A549 (cell line): ENCODE measurements around the gene C21orf58. TPM values are rescaled to one million over a fixed set of nuclear protein-coding genes. Genes with fewer than 3 reads are reported as not detected.

Experiments
- ATAC-seq, 2 experiments: fragments of 200-7000 bp in 1 of 2; fragments of >200 bp in 1 of 2; cut with Nextera tagmentation in 1 of 2; cut with Tn5 transposase in 1 of 2; 3 replicates each; pipeline versions ENCODE4 v1.8.0 to v1.9.1; 2018 to 2020; ENCODE audit warnings: mild to moderate bottlenecking in 1 of 2, moderate library complexity in 1 of 2
- CTCF ChIA-PET: fragments of 300-600 bp; sonication (Branson Sonifier 250); formaldehyde crosslinking; extraction: SDS; loops from one replicate; lab custom pipeline; 2021; ENCODE audit warnings: antibody characterized with exemption, inconsistent platforms; lab: Yijun Ruan, JAX
- POLR2A ChIA-PET: fragments of 350-600 bp; formaldehyde crosslinking; extraction: SDS; loops from one replicate; lab custom pipeline; 2021; ENCODE audit warnings: antibody characterized with exemption, inconsistent platforms; lab: Yijun Ruan, JAX
- DNase-seq, 2 experiments: peaks; one replicate each; pipeline versions ENCODE4 v3.0.0 to v3.0.0-alpha.2; 2011 to 2016; ENCODE audit warnings: low read depth in 1 of 2, low spot score in 1 of 2
- FAIRE-seq: peaks from 2 replicates; lab custom pipeline; 2011; peaks lifted over from hg19 to GRCh38; lab: Jason Lieb, UNC
- H3K27ac ChIP-seq, 2 experiments: fragments of >200 bp; sonication (Bioruptor Twin); formaldehyde crosslinking; 3 replicates each; pipeline ENCODE4 v1.5.1; 2016 to 2017
- H3K4me1 ChIP-seq: fragments of >200 bp; sonication (Bioruptor Twin); formaldehyde crosslinking; 3 replicates; pipeline ENCODE4 v1.6.1; 2016
- H3K4me2 ChIP-seq: fragments of >200 bp; sonication (Bioruptor Twin); formaldehyde crosslinking; 3 replicates; pipeline ENCODE4 v1.6.1; 2016
- H3K4me3 ChIP-seq: fragments of >200 bp; sonication (Bioruptor Twin); formaldehyde crosslinking; 3 replicates; pipeline ENCODE4 v1.5.1; 2016
- H3K9me3 ChIP-seq: fragments of >200 bp; sonication (Bioruptor Twin); formaldehyde crosslinking; 3 replicates; pipeline ENCODE4 v1.6.1; 2016
- CHD2 ChIP-seq: fragments of 150-350 bp; IDR thresholded peaks from 2 replicates; pipeline ENCODE4 v1.6.1; 2014; ENCODE audit warnings: low read length; ENCODE audit not compliant: partially characterized antibody
- ESRRA ChIP-seq: fragments of 150-350 bp; IDR thresholded peaks from 2 replicates; pipeline ENCODE4 v1.6.1; 2014; ENCODE audit warnings: mild to moderate bottlenecking, low read length, borderline replicate concordance
- FOSB ChIP-seq: fragments of 250-450 bp; sonication (Bioruptor Pico); IDR thresholded peaks from 2 replicates; pipeline ENCODE4 v1.5.0; 2020; ENCODE audit warnings: mild to moderate bottlenecking, moderate library complexity
- GATA3 ChIP-seq: IDR thresholded peaks from 2 replicates; pipeline ENCODE4 v1.6.1; 2012; ENCODE audit warnings: borderline replicate concordance
- HOXB13 ChIP-seq: fragments of 250-450 bp; sonication (Bioruptor Pico); IDR thresholded peaks from 2 replicates; pipeline ENCODE4 v1.5.0; 2020; ENCODE audit warnings: low read depth, mild to moderate bottlenecking, moderate library complexity
- KDM1A ChIP-seq: fragments of 200-600 bp; sonication (generic); IDR thresholded peaks from 2 replicates; pipeline ENCODE4 v1.6.1; 2016; ENCODE audit warnings: low read depth, mild to moderate bottlenecking
- NFE2L2 ChIP-seq: fragments of 150-350 bp; conservative IDR thresholded peaks from 2 replicates; pipeline ENCODE4 v1.6.1; 2014; ENCODE audit warnings: low read length
- RFX5 ChIP-seq: fragments of 450-650 bp; IDR thresholded peaks from 2 replicates; pipeline ENCODE4 v1.7.1; 2014; ENCODE audit warnings: antibody characterized with exemption, mild to moderate bottlenecking, moderate library complexity
- ZC3H11A ChIP-seq: fragments of 450-650 bp; IDR thresholded peaks from 2 replicates; pipeline ENCODE4 v1.6.1; 2014; ENCODE audit warnings: antibody characterized with exemption, mild to moderate bottlenecking
- WGBS: methylation state at CpG from one replicate; pipeline ENCODE4 v1.1.6; 2017; ENCODE audit errors: missing lambda C conversion rate; 5-methylcytosine and 5-hydroxymethylcytosine counted together
- polyA plus RNA-seq, 4 experiments: library from polyadenylated mRNA; depleted of rRNA in 3 of 4; stranded (reverse); fragments of >200 nt; fragmentation: RNase III in 1 of 4; extraction: RNeasy Plus Mini Kit Qiagen cat#74134 plus additional on column Dnase treatment in 1 of 4; gene quantifications; 2 replicates in 3 of 4; 3 replicates in 1 of 4; pipeline ENCODE4 v1.2.3, GENCODE V29; 2011 to 2017
- TF ChIP-seq, protein P1 (sequence below): fragments of 200-600 bp; sonication (generic); IDR thresholded peaks from 2 replicates; pipeline ENCODE4 v1.6.1; 2016; ENCODE audit warnings: antibody characterized with exemption, mild to moderate bottlenecking, moderate library complexity

The C21orf58 gene
- polyA plus RNA-seq, 2 of the 4 experiments (the other 2 are of a cell fraction): 3.2 to 8.5 TPM

DNA sequence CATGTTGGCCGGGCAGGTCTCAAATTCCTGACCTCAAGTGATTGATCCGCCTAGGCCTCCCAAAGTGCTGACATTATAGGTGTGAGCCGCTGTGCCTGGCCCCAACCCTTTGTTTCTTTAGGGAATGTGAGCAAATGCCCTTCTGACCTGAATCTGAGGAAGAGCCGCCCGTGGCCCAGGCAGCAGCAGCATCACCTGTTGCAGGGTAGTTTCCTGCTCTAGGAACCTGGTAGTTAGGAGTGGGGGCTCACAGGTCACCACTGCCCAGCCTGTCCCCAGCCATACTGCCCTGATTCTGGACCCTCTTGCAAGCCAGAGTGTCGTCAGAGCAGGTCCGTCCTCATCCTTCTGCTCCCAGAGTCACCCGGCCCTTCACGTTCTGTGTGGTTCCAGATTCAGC, 24.5 kb downstream of the C21orf58 start:
- POLR2A ChIA-PET: no interaction called here
- H3K4me3 ChIP-seq: no peak overlapping the region
- H3K27ac ChIP-seq: no peak overlapping the region
- no peak for DNase-seq
- ATAC-seq: no peak
- H3K4me2 ChIP-seq: no peak overlapping the region
- no peaks in the 10 kb centered on the region for H3K4me1 ChIP-seq
- no peaks in the 10 kb centered on the region for H3K9me3 ChIP-seq
- TF ChIP-seq RFX5: peak; percentile 40; the same call in 1 of the 2 replicates
- TF ChIP-seq GATA3: no peak
- CTCF ChIA-PET: no interaction called here
- WGBS: 85% methylated on average over 9 of the region's 9 CpGs
- FAIRE-seq: no peak

DNA sequence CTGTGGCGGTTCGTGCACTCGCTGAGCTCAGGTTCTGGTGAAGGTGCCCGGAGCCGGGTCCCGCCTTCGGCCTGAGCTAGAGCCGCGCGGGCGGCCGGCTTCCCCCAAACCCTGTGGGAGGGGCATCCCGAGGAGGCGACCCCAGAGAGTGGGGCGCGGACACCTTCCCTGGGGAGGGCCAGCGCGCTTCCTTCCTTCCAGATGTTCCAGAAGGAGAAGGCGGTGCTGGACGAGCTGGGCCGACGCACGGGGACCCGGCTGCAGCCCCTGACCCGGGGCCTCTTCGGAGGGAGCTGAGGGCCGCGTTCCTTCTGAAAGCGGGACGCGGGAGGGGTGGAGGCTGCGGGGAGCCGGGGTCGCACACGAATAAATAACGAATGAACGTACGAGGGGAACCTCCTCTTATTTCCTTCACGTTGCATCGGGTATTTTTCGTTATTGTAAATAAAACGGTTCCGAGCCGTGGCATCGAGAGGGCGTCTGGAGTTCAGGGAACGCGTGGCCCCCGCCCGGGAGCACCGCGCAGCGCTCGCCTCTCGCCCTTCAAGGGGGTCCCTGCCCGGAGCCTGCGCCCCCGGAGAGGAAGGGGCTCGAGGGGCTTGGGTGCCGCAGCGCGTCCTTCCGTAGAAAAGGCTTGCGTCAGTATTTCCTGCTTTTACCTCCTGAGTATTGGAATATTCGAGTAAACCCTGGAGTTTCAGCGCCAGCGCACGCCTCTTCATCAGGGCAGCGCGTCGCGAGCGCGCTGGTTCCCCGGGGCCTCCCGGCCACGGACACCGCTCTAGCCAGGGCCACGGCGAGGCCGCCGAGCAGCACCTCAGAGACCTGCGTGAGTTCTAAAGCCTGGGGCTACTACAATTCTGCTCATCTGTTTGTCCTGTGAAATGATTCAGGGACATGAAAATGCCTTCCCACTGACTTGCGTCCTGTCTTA, 26.1 kb downstream of the C21orf58 start:
- POLR2A ChIA-PET: no interaction called here
- ATAC-seq: no peak
- H3K4me3 ChIP-seq: no peak overlapping the region
- no peak for DNase-seq
- H3K4me2 ChIP-seq: no peak overlapping the region
- no peak for FAIRE-seq
- no peak overlapping the region for H3K27ac ChIP-seq
- H3K9me3 ChIP-seq: no peaks in the 10 kb centered on the region
- H3K4me1 ChIP-seq: no peaks in the 10 kb centered on the region
- WGBS: 92% methylated on average over 72 of the region's 84 CpGs
- TF ChIP-seq HOXB13 (CRISPR knock-in tag) (no peak), KDM1A (no peak), ESRRA (no peak)
- TF ChIP-seq, protein P1, sequence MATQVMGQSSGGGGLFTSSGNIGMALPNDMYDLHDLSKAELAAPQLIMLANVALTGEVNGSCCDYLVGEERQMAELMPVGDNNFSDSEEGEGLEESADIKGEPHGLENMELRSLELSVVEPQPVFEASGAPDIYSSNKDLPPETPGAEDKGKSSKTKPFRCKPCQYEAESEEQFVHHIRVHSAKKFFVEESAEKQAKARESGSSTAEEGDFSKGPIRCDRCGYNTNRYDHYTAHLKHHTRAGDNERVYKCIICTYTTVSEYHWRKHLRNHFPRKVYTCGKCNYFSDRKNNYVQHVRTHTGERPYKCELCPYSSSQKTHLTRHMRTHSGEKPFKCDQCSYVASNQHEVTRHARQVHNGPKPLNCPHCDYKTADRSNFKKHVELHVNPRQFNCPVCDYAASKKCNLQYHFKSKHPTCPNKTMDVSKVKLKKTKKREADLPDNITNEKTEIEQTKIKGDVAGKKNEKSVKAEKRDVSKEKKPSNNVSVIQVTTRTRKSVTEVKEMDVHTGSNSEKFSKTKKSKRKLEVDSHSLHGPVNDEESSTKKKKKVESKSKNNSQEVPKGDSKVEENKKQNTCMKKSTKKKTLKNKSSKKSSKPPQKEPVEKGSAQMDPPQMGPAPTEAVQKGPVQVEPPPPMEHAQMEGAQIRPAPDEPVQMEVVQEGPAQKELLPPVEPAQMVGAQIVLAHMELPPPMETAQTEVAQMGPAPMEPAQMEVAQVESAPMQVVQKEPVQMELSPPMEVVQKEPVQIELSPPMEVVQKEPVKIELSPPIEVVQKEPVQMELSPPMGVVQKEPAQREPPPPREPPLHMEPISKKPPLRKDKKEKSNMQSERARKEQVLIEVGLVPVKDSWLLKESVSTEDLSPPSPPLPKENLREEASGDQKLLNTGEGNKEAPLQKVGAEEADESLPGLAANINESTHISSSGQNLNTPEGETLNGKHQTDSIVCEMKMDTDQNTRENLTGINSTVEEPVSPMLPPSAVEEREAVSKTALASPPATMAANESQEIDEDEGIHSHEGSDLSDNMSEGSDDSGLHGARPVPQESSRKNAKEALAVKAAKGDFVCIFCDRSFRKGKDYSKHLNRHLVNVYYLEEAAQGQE: no peak
- CTCF ChIA-PET: interaction anchor here (1.5 kb wide), 1 partner anchor 28 kb away, joined by 3 read pairs; no protein-coding TSS in a partner anchor

DNA sequence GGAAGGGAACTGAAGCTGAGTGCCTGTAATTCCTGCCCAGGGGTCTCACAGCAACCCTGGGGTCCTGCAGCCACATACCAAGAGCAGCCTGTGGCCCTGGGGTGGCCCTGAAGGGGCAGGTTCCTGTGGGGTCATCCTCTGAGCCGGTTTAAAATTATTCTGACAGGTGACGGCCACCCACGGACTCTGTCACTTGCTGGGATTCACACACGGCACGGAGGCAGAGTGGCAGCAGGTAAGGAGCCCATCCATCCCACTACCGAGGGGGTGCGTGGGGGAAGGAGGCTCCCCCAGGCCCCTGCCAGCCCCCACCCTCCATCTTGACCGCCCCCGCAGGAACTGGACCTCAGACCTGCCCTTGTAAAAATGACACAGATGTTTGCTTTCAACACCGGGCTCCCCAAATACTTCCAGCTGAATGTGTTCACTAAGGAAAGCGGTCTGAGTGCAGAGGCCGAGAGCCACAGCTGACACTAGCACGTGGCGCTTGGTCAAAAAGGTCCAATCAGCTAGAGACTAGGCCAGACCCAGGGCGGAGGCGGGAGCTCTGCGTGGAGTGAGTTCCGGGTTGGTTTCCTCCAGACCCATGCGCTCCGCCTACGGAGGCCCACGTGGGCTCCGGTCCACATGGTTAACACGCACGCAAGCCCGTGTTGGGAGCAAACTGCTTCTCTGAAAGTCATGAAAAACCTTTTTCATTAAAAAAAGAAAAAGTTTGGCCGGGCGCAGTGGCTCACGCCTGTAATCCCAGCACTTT, 27.5 kb downstream of the C21orf58 start:
- POLR2A ChIA-PET: no interaction called here
- WGBS: 85% methylated on average over 19 of the region's 29 CpGs
- CTCF ChIA-PET: interaction anchor here (1.5 kb wide), 1 partner anchor 29 kb away, joined by 3 read pairs; no protein-coding TSS in a partner anchor
- ATAC-seq (peak in 1 of 2 experiments; percentile 32; a peak in 2 of 6 replicates), DNase-seq (no peak), FAIRE-seq (no peak)
- Histone ChIP-seq H3K4me3 (no peak overlapping the region), H3K4me1 (no peaks in the 10 kb centered on the region), H3K9me3 (no peaks in the 10 kb centered on the region), H3K27ac (no peak overlapping the region), H3K4me2 (no peak overlapping the region)
- TF ChIP-seq ZC3H11A (no peak), NFE2L2 (no peak), CHD2 (no peak)

DNA sequence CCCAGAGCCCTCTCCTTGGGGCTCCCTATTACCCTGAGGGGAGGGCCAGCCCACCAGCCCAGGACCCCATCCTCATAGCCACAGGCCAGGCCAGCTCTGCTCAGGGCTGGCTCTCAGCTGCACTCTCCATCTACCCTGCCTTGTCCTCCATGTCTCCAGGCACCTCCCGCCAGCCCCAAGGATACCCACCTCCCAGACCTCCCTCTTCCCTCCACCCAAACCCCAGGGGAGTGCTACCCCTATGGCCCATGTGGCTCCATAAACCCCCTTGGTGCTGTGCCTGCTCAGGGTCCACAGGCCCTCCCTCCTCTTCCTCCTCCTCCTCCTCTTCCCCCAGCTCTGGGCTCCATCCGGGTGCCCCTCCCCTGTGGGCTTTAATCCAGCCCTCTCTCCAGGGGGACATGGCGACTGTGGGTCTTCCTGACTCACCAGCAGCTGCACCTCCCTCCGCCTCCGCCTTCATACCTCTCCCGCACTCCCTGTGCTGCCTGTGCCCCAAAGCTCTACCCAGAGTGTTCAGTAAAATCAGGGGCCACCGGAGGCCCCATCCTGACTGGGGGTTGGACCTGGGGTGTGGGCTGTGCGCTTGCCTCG, 28.4 kb downstream of the C21orf58 start:
- Histone ChIP-seq H3K4me3 (no peak overlapping the region), H3K9me3 (no peaks in the 10 kb centered on the region), H3K4me1 (no peaks in the 10 kb centered on the region), H3K27ac (no peak overlapping the region; a peak in 1 of 6 replicates), H3K4me2 (no peak overlapping the region)
- FAIRE-seq: no peak
- peak; percentile 34 to 53; a peak in 3 of 6 replicates for ATAC-seq
- WGBS: 88% methylated on average over 7 of the region's 9 CpGs
- ChIA-PET POLR2A (no interaction called here), CTCF (no interaction called here)
- TF ChIP-seq FOSB (CRISPR knock-in tag) (no peak), RFX5 (no peak)
- no peak for DNase-seq
